H1 (cell line): ENCODE results near the gene BLOC1S3. TPM values are rescaled to one million over a fixed set of nuclear protein-coding genes. Genes with fewer than 3 reads are reported as not detected.

Experiments
- BRCA1 ChIP-seq: IDR thresholded peaks from 2 replicates; pipeline ENCODE4 v1.6.1; 2012; ENCODE audit warnings: low read depth, low read length, improper control_type of control experiment
- EP300 ChIP-seq, 2 experiments: IDR thresholded peaks; 1 replicate in 1 of 2; 2 replicates in 1 of 2; pipeline ENCODE4 v1.6.1; 2011 to 2012; ENCODE audit warnings: low read depth in 2 of 2, low read length in 2 of 2, mild to moderate bottlenecking in 2 of 2, borderline replicate concordance in 1 of 2, inconsistent platforms in 1 of 2, moderate library complexity in 1 of 2
- FOSL1 ChIP-seq: IDR thresholded peaks from 2 replicates; pipeline ENCODE4 v1.6.1; 2011; ENCODE audit warnings: mild to moderate bottlenecking, low read depth, low read length, moderate library complexity; ENCODE audit not compliant: insufficient read depth
- NRF1 ChIP-seq: IDR thresholded peaks from 2 replicates; pipeline ENCODE4 v1.6.1; 2011; ENCODE audit warnings: mild to moderate bottlenecking, low read depth, low read length, improper control_type of control experiment
- polyA plus RNA-seq, 7 experiments: library from polyadenylated mRNA; depleted of rRNA in 3 of 7; stranded (reverse) in 5 of 7; unstranded in 2 of 7; fragments of >200 nt in 5 of 7; fragments of 200-250 nt in 2 of 7; gene quantifications; 1 replicate in 5 of 7; 2 replicates in 1 of 7; 4 replicates in 1 of 7; pipeline versions ENCODE4 v1.2.1 to v1.2.3, GENCODE V29; 2011 to 2013; ENCODE audit warnings: missing spikeins in 2 of 7, mixed read lengths in 2 of 7
- total RNA-seq: library from RNA; stranded (reverse); fragmentation: NEBNext Ultra II Directional; extraction: Animal tissue kit (Norgen Biotek cat#: 25700); gene quantifications from 2 replicates; pipeline ENCODE4 v1.2.1, GENCODE V29; 2021
- TF ChIP-seq, protein P1 (sequence below): fragments of 300-600 bp; sonication (generic); IDR thresholded peaks from 2 replicates; pipeline ENCODE4 v1.7.1; 2012; ENCODE audit warnings: low read length, moderate library complexity, mild to moderate bottlenecking, inconsistent platforms; ENCODE audit not compliant: insufficient replicate concordance

The BLOC1S3 gene
- total and polyA plus RNA-seq, 2 of the 8 experiments (the other 6 are each of a cell fraction or from before 2014, with no cell fraction given) = 6.0 to 6.1 TPM

DNA sequence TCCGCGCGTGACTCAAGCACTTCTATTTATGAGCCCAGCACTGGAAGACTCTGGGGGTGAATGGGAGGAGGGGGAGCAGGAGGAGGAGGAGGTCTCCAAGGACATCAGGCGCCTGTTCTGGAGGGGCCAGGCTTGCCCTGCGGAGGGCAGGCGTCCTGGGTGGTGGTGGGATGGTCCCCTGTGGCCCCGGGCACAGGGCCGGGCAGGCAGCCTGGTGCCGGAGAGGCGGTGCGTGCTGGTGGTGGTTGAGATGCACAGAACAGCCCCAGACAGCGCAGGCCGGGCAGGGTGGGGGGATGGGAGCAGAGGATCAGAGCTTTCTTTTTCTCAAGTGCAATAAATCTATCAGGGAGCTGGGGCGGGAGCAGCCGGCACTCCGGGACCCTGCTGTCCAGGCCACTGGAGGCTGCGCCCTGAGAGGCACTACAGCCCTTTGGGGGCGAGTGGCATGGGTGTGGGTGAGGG is 31.8 kb upstream of the BLOC1S3 start (continued):
- TF ChIP-seq, protein P1, sequence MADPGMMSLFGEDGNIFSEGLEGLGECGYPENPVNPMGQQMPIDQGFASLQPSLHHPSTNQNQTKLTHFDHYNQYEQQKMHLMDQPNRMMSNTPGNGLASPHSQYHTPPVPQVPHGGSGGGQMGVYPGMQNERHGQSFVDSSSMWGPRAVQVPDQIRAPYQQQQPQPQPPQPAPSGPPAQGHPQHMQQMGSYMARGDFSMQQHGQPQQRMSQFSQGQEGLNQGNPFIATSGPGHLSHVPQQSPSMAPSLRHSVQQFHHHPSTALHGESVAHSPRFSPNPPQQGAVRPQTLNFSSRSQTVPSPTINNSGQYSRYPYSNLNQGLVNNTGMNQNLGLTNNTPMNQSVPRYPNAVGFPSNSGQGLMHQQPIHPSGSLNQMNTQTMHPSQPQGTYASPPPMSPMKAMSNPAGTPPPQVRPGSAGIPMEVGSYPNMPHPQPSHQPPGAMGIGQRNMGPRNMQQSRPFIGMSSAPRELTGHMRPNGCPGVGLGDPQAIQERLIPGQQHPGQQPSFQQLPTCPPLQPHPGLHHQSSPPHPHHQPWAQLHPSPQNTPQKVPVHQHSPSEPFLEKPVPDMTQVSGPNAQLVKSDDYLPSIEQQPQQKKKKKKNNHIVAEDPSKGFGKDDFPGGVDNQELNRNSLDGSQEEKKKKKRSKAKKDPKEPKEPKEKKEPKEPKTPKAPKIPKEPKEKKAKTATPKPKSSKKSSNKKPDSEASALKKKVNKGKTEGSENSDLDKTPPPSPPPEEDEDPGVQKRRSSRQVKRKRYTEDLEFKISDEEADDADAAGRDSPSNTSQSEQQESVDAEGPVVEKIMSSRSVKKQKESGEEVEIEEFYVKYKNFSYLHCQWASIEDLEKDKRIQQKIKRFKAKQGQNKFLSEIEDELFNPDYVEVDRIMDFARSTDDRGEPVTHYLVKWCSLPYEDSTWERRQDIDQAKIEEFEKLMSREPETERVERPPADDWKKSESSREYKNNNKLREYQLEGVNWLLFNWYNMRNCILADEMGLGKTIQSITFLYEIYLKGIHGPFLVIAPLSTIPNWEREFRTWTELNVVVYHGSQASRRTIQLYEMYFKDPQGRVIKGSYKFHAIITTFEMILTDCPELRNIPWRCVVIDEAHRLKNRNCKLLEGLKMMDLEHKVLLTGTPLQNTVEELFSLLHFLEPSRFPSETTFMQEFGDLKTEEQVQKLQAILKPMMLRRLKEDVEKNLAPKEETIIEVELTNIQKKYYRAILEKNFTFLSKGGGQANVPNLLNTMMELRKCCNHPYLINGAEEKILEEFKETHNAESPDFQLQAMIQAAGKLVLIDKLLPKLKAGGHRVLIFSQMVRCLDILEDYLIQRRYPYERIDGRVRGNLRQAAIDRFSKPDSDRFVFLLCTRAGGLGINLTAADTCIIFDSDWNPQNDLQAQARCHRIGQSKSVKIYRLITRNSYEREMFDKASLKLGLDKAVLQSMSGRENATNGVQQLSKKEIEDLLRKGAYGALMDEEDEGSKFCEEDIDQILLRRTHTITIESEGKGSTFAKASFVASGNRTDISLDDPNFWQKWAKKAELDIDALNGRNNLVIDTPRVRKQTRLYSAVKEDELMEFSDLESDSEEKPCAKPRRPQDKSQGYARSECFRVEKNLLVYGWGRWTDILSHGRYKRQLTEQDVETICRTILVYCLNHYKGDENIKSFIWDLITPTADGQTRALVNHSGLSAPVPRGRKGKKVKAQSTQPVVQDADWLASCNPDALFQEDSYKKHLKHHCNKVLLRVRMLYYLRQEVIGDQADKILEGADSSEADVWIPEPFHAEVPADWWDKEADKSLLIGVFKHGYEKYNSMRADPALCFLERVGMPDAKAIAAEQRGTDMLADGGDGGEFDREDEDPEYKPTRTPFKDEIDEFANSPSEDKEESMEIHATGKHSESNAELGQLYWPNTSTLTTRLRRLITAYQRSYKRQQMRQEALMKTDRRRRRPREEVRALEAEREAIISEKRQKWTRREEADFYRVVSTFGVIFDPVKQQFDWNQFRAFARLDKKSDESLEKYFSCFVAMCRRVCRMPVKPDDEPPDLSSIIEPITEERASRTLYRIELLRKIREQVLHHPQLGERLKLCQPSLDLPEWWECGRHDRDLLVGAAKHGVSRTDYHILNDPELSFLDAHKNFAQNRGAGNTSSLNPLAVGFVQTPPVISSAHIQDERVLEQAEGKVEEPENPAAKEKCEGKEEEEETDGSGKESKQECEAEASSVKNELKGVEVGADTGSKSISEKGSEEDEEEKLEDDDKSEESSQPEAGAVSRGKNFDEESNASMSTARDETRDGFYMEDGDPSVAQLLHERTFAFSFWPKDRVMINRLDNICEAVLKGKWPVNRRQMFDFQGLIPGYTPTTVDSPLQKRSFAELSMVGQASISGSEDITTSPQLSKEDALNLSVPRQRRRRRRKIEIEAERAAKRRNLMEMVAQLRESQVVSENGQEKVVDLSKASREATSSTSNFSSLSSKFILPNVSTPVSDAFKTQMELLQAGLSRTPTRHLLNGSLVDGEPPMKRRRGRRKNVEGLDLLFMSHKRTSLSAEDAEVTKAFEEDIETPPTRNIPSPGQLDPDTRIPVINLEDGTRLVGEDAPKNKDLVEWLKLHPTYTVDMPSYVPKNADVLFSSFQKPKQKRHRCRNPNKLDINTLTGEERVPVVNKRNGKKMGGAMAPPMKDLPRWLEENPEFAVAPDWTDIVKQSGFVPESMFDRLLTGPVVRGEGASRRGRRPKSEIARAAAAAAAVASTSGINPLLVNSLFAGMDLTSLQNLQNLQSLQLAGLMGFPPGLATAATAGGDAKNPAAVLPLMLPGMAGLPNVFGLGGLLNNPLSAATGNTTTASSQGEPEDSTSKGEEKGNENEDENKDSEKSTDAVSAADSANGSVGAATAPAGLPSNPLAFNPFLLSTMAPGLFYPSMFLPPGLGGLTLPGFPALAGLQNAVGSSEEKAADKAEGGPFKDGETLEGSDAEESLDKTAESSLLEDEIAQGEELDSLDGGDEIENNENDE = no peak
- no peak for TF ChIP-seq NRF1
- no peak for TF ChIP-seq BRCA1
- no peak for TF ChIP-seq EP300 (IDR thresholded peaks at IDR 0.05; ENCODE audit: borderline replicate concordance in 1 of 2, low read depth in 2 of 2, low read length in 2 of 2)
- no peak for TF ChIP-seq FOSL1
